Right ventricle myocardium inferior (tissue), 1 donor: ENCODE results near the gene PHIP. TPM values are rescaled to one million over a fixed set of nuclear protein-coding genes. Genes with fewer than 3 reads are reported as not detected.
"Not testable (repeated sequence)": the region's sequence is repeated elsewhere in the genome, so short reads cannot be mapped to it uniquely, and the experiment has no call there.

Experiments
- ATAC-seq: fragments of 200-7000 bp; cut with Tn5 transposase; one replicate; pipeline ENCODE4 v1.9.1; 2020; ENCODE audit warnings: mild to moderate bottlenecking, moderate library complexity
- DNase-seq: peaks from one replicate; pipeline ENCODE4 v3.0.0; 2021; ENCODE audit errors: missing footprints
- intact Hi-C: fragments of 100-400 bp; cut with DNase I; formaldehyde crosslinking; loops from one replicate; pipeline ENCODE4 v1.11.0; 2022
- total RNA-seq: library from RNA; stranded (reverse); fragmentation: NEBNext Ultra II Directional; extraction: Animal tissue kit (Norgen Biotek cat#: 25700); gene quantifications from one replicate; pipeline ENCODE4 v1.2.1, GENCODE V29; 2021
- donor health status: DM: no; HTN: yes; CAD: no; lungs with severe emphysema.

PHIP gene
- total RNA-seq, 1 donor from 2014 or later: 13.8 TPM

- intact Hi-C loops, ATAC-seq, DNase-seq: not testable (repeated sequence)
These were observed 188.2 kb downstream of the PHIP start for GRCh38 chr6:78889901-78890300.

Other genes with a start within 250 kb of the PHIP start
- gene IRAK1BP1, start 210.7 kb downstream of the PHIP start, total RNA-seq: 3.5 TPM
- 153 TPM for gene HMGN3, start 156.4 kb upstream of the PHIP start, total RNA-seq